K562 (cell line): ENCODE results near the gene UGT1A3. TPM values are rescaled to one million over a fixed set of nuclear protein-coding genes. Genes with fewer than 3 reads are reported as not detected.

Experiments
- ATAC-seq: fragments of 200-7000 bp; cut with Tn5 transposase; 3 replicates; pipeline ENCODE4 v1.9.1; 2020; ENCODE audit warnings: moderate library complexity
- BruUV-seq: library from RNA; stranded (reverse); fragments of 400-500 nt; replicated peaks from 2 replicates; lab custom pipeline; 2021; lab: Mats Ljungman, UMichigan
- CTCF ChIA-PET: fragments of 300-600 bp; formaldehyde crosslinking; extraction: SDS; loops from one replicate; lab custom pipeline; 2021; ENCODE audit warnings: low intra/inter-chr PET ratio; lab: Yijun Ruan, JAX
- POLR2A ChIA-PET: fragments of 300-600, 350-650 bp; sonication (Branson Sonifier 250); formaldehyde crosslinking; extraction: SDS; loops from one replicate; lab custom pipeline; 2021; ENCODE audit warnings: antibody characterized with exemption, inconsistent platforms; lab: Yijun Ruan, JAX
- DNase-seq, 4 experiments: peaks; one replicate each; pipeline versions ENCODE4 v3.0.0 to v3.0.0-alpha.2; 2011 to 2018; ENCODE audit warnings: low spot score in 3 of 4, mixed read lengths in 3 of 4; ENCODE audit errors: extremely low read depth in 1 of 4
- FAIRE-seq: peaks from 2 replicates; lab custom pipeline; 2011; peaks lifted over from hg19 to GRCh38; lab: Jason Lieb, UNC
- H2AFZ ChIP-seq: 2 replicates; pipeline ENCODE4 v1.6.0; 2011; ENCODE audit warnings: low read depth, low read length, control low read depth, inconsistent platforms
- H3K27ac ChIP-seq: fragments of 200-600 bp; 3 replicates; pipeline ENCODE4 v1.8.0; 2011; ENCODE audit warnings: low read depth, mild to moderate bottlenecking, control low read depth, inconsistent platforms, low read length, moderate library complexity, mixed read lengths; ENCODE audit errors: extremely low read depth
- H3K27me3 ChIP-seq, 2 experiments: fragments of 300-600 bp in 1 of 2; 2 replicates in 1 of 2; 3 replicates in 1 of 2; pipeline versions ENCODE4 v1.6.0 to v1.8.0; 2011; ENCODE audit warnings: inconsistent platforms in 2 of 2, low read length in 2 of 2, mild to moderate bottlenecking in 1 of 2, mixed read lengths in 1 of 2, moderate library complexity in 1 of 2; ENCODE audit not compliant: control insufficient read depth in 2 of 2, insufficient read depth in 2 of 2
- H3K36me3 ChIP-seq: fragments of 300-600 bp; 3 replicates; pipeline ENCODE4 v1.8.0; 2011; ENCODE audit warnings: mild to moderate bottlenecking, low read length, inconsistent platforms; ENCODE audit not compliant: control insufficient read depth, insufficient read depth
- H3K4me1 ChIP-seq, 2 experiments: fragments of 200-600 bp in 1 of 2; replicated peaks in 1 of 2; 2 replicates in 1 of 2; 3 replicates in 1 of 2; pipeline versions ENCODE4 v1.5.1 to v1.8.0; 2011; ENCODE audit warnings: inconsistent platforms in 2 of 2, low read length in 2 of 2, mild to moderate bottlenecking in 1 of 2, mixed read lengths in 1 of 2, moderate library complexity in 1 of 2; ENCODE audit not compliant: control insufficient read depth in 2 of 2, insufficient read depth in 2 of 2
- H3K4me2 ChIP-seq: 2 replicates; pipeline ENCODE4 v1.6.1; 2011; ENCODE audit warnings: low read length, control low read depth, inconsistent platforms, mixed read lengths; ENCODE audit not compliant: insufficient read depth
- H3K4me3 ChIP-seq: fragments of 200-600 bp; sonication (generic), shearing (Covaris generic); 2 replicates; pipeline ENCODE4 v1.5.1; 2016; ENCODE audit warnings: control low read depth, inconsistent platforms
- H3K79me2 ChIP-seq: fragments of 200-600 bp; 3 replicates; pipeline ENCODE4 v1.8.0; 2011; ENCODE audit warnings: low read length, inconsistent platforms; ENCODE audit not compliant: control insufficient read depth, insufficient read depth
- H3K9ac ChIP-seq, 2 experiments: 2 replicates each; pipeline versions ENCODE4 v1.6.0 to v1.6.1; 2011; ENCODE audit warnings: low read depth in 2 of 2, low read length in 2 of 2, control low read depth in 1 of 2, inconsistent platforms in 1 of 2, mild to moderate bottlenecking in 1 of 2, mixed read lengths in 1 of 2; ENCODE audit not compliant: insufficient read depth in 1 of 2
- H3K9me1 ChIP-seq: one replicate; pipeline ENCODE4 v1.6.0; 2011; ENCODE audit warnings: inconsistent platforms, mild to moderate bottlenecking, low read length, moderate library complexity; ENCODE audit not compliant: control insufficient read depth, insufficient read depth
- H3K9me3 ChIP-seq: replicated peaks from 2 replicates; pipeline ENCODE4 v1.5.1; 2011; ENCODE audit warnings: low read depth, low read length, inconsistent platforms; ENCODE audit not compliant: control insufficient read depth, insufficient read depth
- H4K20me1 ChIP-seq: replicated peaks from 2 replicates; pipeline ENCODE4 v1.6.1; 2011; ENCODE audit warnings: low read length, inconsistent platforms, mixed read lengths; ENCODE audit not compliant: control insufficient read depth, insufficient read depth
- HLTF ChIP-seq: fragments of 450-650 bp; IDR thresholded peaks from 2 replicates; pipeline ENCODE4 v1.6.1; 2016
- MTA2 ChIP-seq: fragments of 450-650 bp; IDR thresholded peaks from 2 replicates; pipeline ENCODE4 v1.6.1; 2016; ENCODE audit warnings: low read depth
- MXI1 ChIP-seq: IDR thresholded peaks from 2 replicates; pipeline ENCODE4 v1.6.1; 2011; ENCODE audit warnings: low read depth, mild to moderate bottlenecking, improper control_type of control experiment, low read length
- NONO ChIP-seq, 2 experiments: fragments of 200-400 bp in 1 of 2; fragments of 450-650 bp in 1 of 2; formaldehyde crosslinking in 1 of 2; IDR thresholded peaks; 2 replicates each; pipeline ENCODE4 v1.6.1; 2017; ENCODE audit warnings: low read depth in 2 of 2, mild to moderate bottlenecking in 2 of 2, moderate library complexity in 2 of 2, low read length in 1 of 2
- RBM22 ChIP-seq: fragments of 200-400 bp; formaldehyde crosslinking; IDR thresholded peaks from 2 replicates; pipeline ENCODE4 v1.6.1; 2018; ENCODE audit warnings: low read length, low read depth; ENCODE audit not compliant: poor library complexity, severe bottlenecking
- RNF2 ChIP-seq: sonication (generic); IDR thresholded peaks from 2 replicates; pipeline ENCODE4 v1.6.1; 2016
- TRIM28 ChIP-seq: fragments of 450-650 bp; IDR thresholded peaks from 2 replicates; pipeline ENCODE4 v1.6.1; 2017
- USF1 ChIP-seq: sonication (generic); formaldehyde crosslinking; IDR thresholded peaks from 2 replicates; pipeline ENCODE4 v1.9.0; 2022; ENCODE audit warnings: mild to moderate bottlenecking, missing genetic modification reagents
- USF2 ChIP-seq: sonication (generic); formaldehyde crosslinking; IDR thresholded peaks from 2 replicates; pipeline ENCODE4 v1.5.0; 2020; ENCODE audit warnings: missing genetic modification reagents
- ZNF134 ChIP-seq: fragments of 250-450 bp; sonication (Bioruptor Pico); conservative IDR thresholded peaks from 2 replicates; pipeline ENCODE4 v1.4.0; 2020
- ZNF668 ChIP-seq: fragments of 250-450 bp; sonication (Bioruptor Pico); IDR thresholded peaks from 2 replicates; pipeline ENCODE4 v1.8.0; 2022; ENCODE audit warnings: mild to moderate bottlenecking, inconsistent platforms
- ZNF780A ChIP-seq: fragments of 250-450 bp; sonication (Bioruptor Pico); IDR thresholded peaks from 2 replicates; pipeline ENCODE4 v1.5.0; 2021; ENCODE audit warnings: mild to moderate bottlenecking
- WGBS: fragments of 100-300 bp; shearing (Covaris generic); methylation state at CpG from one replicate; pipeline ENCODE4 v1.1.6; 2016; ENCODE audit warnings: low coverage, mixed read lengths; ENCODE audit not compliant: insufficient coverage; ENCODE audit errors: missing lambda C conversion rate; 5-methylcytosine and 5-hydroxymethylcytosine counted together
- in situ Hi-C: fragments of 300-500 bp; cut with MboI; formaldehyde crosslinking; loops from 4 replicates; pipeline ENCODE4 v1.15.0; 2018; ENCODE audit warnings: inconsistent platforms, mixed read lengths
- intact Hi-C: fragments of 100-400 bp; cut with micrococcal nuclease; formaldehyde crosslinking; loops from 2 replicates; pipeline ENCODE4 v1.14.2; 2022
- polyA plus RNA-seq, 8 experiments: library from polyadenylated mRNA; depleted of rRNA in 4 of 8; stranded (reverse) in 5 of 8; unstranded in 3 of 8; fragments of >200 nt; fragmentation: Nextera tagmentation in 2 of 8; fragmentation: Illumina TruSeq in 1 of 8; extraction: Ambion mirVana in 2 of 8; extraction: Trizol in 1 of 8; gene quantifications; 2 replicates each; pipeline versions ENCODE4 v1.2.1 to v1.2.3, GENCODE V29; 2011 to 2014; ENCODE audit warnings: inconsistent platforms in 1 of 8, missing spikeins in 1 of 8
- total RNA-seq, 7 experiments: library from RNA; depleted of rRNA in 6 of 7; stranded (reverse); fragments of >200 nt in 6 of 7; fragmentation: Illumina TruSeq in 2 of 7; extraction: Trizol in 2 of 7; gene quantifications; 2 replicates each; pipeline versions ENCODE4 v1.2.1 to v1.2.3, GENCODE V29; 2011 to 2021; ENCODE audit warnings: low replicate concordance in 1 of 7

Gene UGT1A3
- total and polyA plus RNA-seq, 9 of the 15 experiments (the other 6 are each of a cell fraction or from before 2014, with no cell fraction given), result not detected

GRCh38 chr2:233773854-233774253 is 45.0 kb downstream of the UGT1A3 start:
- H3K9me1 ChIP-seq, result no peaks in the 10 kb centered on the region
- H3K36me3 ChIP-seq, result no peaks in the 10 kb centered on the region
- in situ Hi-C loops (no loop called here), intact Hi-C loops (no loop called here)
- H3K4me1 ChIP-seq, result no peaks in the 10 kb centered on the region
- no peaks in the 10 kb centered on the region for H3K9me3 ChIP-seq
- CTCF ChIA-PET, result no interaction called here
- POLR2A ChIA-PET, result no interaction called here
- no peaks in the 10 kb centered on the region for H4K20me1 ChIP-seq
- H3K4me3 ChIP-seq, result no peak overlapping the region
- 5% methylated on average over 4 of the region's 5 CpGs for WGBS
- H3K79me2 ChIP-seq, result no peaks in the 10 kb centered on the region
- H3K4me2 ChIP-seq, result no peak overlapping the region
- DNase-seq (no peak), ATAC-seq (no peak), FAIRE-seq (no peak)
- H2AFZ ChIP-seq, result no peak overlapping the region
- no peak for TF ChIP-seq NONO (IDR thresholded peaks at IDR 0.05; ENCODE audit: low read depth in 2 of 2, low read length in 1 of 2)
- TF ChIP-seq ZNF780A, result no peak
- no peak for TF ChIP-seq MXI1
- no peak for TF ChIP-seq ZNF668 (CRISPR knock-in tag)
- no peak for TF ChIP-seq RBM22
- no peak for TF ChIP-seq RNF2
- TF ChIP-seq HLTF, result no peak
- no peak for TF ChIP-seq MTA2
- no peak for TF ChIP-seq TRIM28
- no peak overlapping the region for H3K9ac ChIP-seq
- H3K27me3 ChIP-seq, result peaks cover 0 to 13% of the 10 kb centered on the region in 2 experiments; a peak in 2 of 5 replicates
- no peak overlapping the region for H3K27ac ChIP-seq
- BruUV-seq, result no TSS peak

GRCh38 chr2:233775414-233775813 is 46.6 kb downstream of the UGT1A3 start:
- ChIA-PET CTCF (no interaction called here), POLR2A (no interaction called here)
- DNase-seq (peak; percentile 2 to 35 (median 32)), ATAC-seq (no peak), FAIRE-seq (no peak)
- Histone ChIP-seq H3K9ac (no peak overlapping the region), H3K4me2 (no peak overlapping the region), H3K27ac (no peak overlapping the region), H3K4me1 (no peaks in the 10 kb centered on the region), H3K79me2 (no peaks in the 10 kb centered on the region), H4K20me1 (no peaks in the 10 kb centered on the region), H3K9me1 (no peaks in the 10 kb centered on the region), H3K9me3 (no peaks in the 10 kb centered on the region), H3K27me3 (peaks cover 0 to 6% of the 10 kb centered on the region in 2 experiments; a peak in 2 of 5 replicates), H2AFZ (no peak overlapping the region), H3K36me3 (no peaks in the 10 kb centered on the region), H3K4me3 (no peak overlapping the region)
- no TSS peak for BruUV-seq
- intact Hi-C loops, result no loop called here
- peak; percentile 34; the same call in 1 of the 2 replicates for TF ChIP-seq USF1 (CRISPR knock-in tag)
- TF ChIP-seq ZNF134 (CRISPR knock-in tag), result no peak
- peak; percentile 53 for TF ChIP-seq USF2
- 0% methylated on average over 4 of the region's 6 CpGs for WGBS
- in situ Hi-C loops, result no loop called here
